ENCODE data around the gene AS3MT. TPM values are rescaled to one million over a fixed set of nuclear protein-coding genes. Genes with fewer than 3 reads are reported as not detected.
"Not testable (repeated sequence)": the region's sequence is repeated elsewhere in the genome, so short reads cannot be mapped to it uniquely, and the experiment has no call there.

The AS3MT gene
- total RNA-seq, 5 donors from 2014 or later (not counting 1 experiment from before 2014, with no cell fraction given), result 0.26 to 1.3 (median 0.50) TPM

DNA sequence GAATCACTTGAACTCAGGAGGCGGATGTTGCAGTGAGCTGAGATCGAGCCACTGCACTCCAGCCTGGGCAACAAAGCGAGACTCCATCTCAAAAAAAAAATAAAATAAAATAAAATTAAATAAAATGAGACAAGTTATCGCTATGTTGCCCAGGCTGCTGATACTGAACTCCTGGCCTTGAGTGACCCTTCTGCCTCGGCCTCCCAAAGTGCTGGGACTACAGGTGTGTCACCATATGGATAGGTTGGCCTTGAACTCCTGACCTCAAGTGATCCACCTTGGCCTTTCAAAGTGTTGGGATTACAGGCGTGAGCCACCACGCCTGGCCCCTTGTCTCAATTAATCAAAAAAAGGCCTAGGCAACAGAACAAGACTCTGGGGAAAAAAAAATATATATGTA lies 16.0 kb upstream of the AS3MT start:
- CTCF ChIA-PET; POLR2A ChIA-PET; ATAC-seq (replicated peaks in 1 of 4); H3K27me3 ChIP-seq (replicated peaks in 1 of 2; ENCODE audit: control insufficient read depth in 2 of 2, extremely low read depth in 1 of 2, insufficient read depth in 2 of 2, low read length in 1 of 2); H3K36me3 ChIP-seq (ENCODE audit: control insufficient read depth in 2 of 2, extremely low read depth in 1 of 2, insufficient read depth in 1 of 2, low read length in 1 of 2); H3K36me3 Mint-ChIP-seq; H3K4me3 ChIP-seq (ENCODE audit: control insufficient read depth in 1 of 2, extremely low read depth in 1 of 2, low read length in 1 of 2); H3K9me3 Mint-ChIP-seq; H3K9me3 ChIP-seq; H3K27ac ChIP-seq (ENCODE audit: low read length); H3K4me3 Mint-ChIP-seq; H3K27me3 Mint-ChIP-seq; DNase-seq; H3K4me1 ChIP-seq (ENCODE audit: control insufficient read depth in 1 of 2, extremely low read depth in 1 of 2, insufficient read depth in 2 of 2, low read length in 2 of 2); H3K27ac Mint-ChIP-seq: not testable (repeated sequence)
- WGBS (ENCODE audit: insufficient coverage), result 96% methylated on average over 2 of the region's 7 CpGs
- peaks cover 14 to 20% (median 18%) of the 10 kb centered on the region in 3 donors for H3K4me1 Mint-ChIP-seq

GRCh38 chr10:102855731-102856436 lies 13.4 kb upstream of the AS3MT start:
- H3K4me1 ChIP-seq (ENCODE audit: control insufficient read depth in 1 of 2, extremely low read depth in 1 of 2, insufficient read depth in 2 of 2, low read length in 2 of 2); H3K27ac ChIP-seq (ENCODE audit: low read length); POLR2A ChIA-PET; H3K9me3 ChIP-seq; H3K9me3 Mint-ChIP-seq; H3K27me3 ChIP-seq (replicated peaks in 1 of 2; ENCODE audit: control insufficient read depth in 2 of 2, extremely low read depth in 1 of 2, insufficient read depth in 2 of 2, low read length in 1 of 2); H3K4me3 Mint-ChIP-seq; DNase-seq; ATAC-seq (replicated peaks in 1 of 4); H3K27ac Mint-ChIP-seq; H3K4me3 ChIP-seq (ENCODE audit: control insufficient read depth in 1 of 2, extremely low read depth in 1 of 2, low read length in 1 of 2); H3K27me3 Mint-ChIP-seq: not testable (repeated sequence)
- 92% methylated on average over 6 of the region's 11 CpGs for WGBS (ENCODE audit: insufficient coverage)
- Mint-ChIP-seq H3K36me3 (peaks cover 11% of the 10 kb centered on the region), H3K4me1 (peaks cover 14 to 23% (median 20%) of the 10 kb centered on the region in 3 donors)
- CTCF ChIA-PET, result interaction anchor here in 1 of 2 donors (0.7 to 0.9 kb wide), 2 partner anchors 8 to 21 kb away, joined by 3 to 4 read pairs; no protein-coding TSS in a partner anchor
- H3K36me3 ChIP-seq (ENCODE audit: control insufficient read depth in 2 of 2, extremely low read depth in 1 of 2, insufficient read depth in 1 of 2, low read length in 1 of 2), result peaks cover 0 to 11% of the 10 kb centered on the region in 2 donors

- H3K9me3 ChIP-seq, result no peaks in the 10 kb centered on the region
- CTCF ChIA-PET, result interaction anchor here (0.6 to 0.7 kb wide), 2 partner anchors 22 to 27 kb away, joined by 3 read pairs; no protein-coding TSS in a partner anchor
- POLR2A ChIA-PET, result interaction anchor here in 1 of 2 donors (0.6 kb wide), 1 partner anchor 126 kb away, joined by 3 read pairs; no protein-coding TSS in a partner anchor
- H3K4me1 ChIP-seq (ENCODE audit: control insufficient read depth in 1 of 2, extremely low read depth in 1 of 2, insufficient read depth in 2 of 2, low read length in 2 of 2), result peaks cover 0 to 8% of the 10 kb centered on the region in 2 experiments
- Mint-ChIP-seq H3K9me3 (no peaks in the 10 kb centered on the region), H3K4me1 (peaks cover 14 to 23% (median 20%) of the 10 kb centered on the region in 3 donors), H3K36me3 (peaks cover 13% of the 10 kb centered on the region), H3K27ac (no peak overlapping the region), H3K4me3 (no peak overlapping the region), H3K27me3 (no peaks in the 10 kb centered on the region)
- no peak overlapping the region for H3K4me3 ChIP-seq (ENCODE audit: control insufficient read depth in 1 of 2, extremely low read depth in 1 of 2, low read length in 1 of 2)
- no peaks in the 10 kb centered on the region for H3K27me3 ChIP-seq (replicated peaks in 1 of 2; ENCODE audit: control insufficient read depth in 2 of 2, extremely low read depth in 1 of 2, insufficient read depth in 2 of 2, low read length in 1 of 2)
- no peak overlapping the region for H3K27ac ChIP-seq (ENCODE audit: low read length)
- ATAC-seq (replicated peaks in 1 of 4) (no peak), DNase-seq (no peak)
- WGBS (ENCODE audit: insufficient coverage), result no CpG with 5 or more reads among the region's 3 CpGs
- H3K36me3 ChIP-seq (ENCODE audit: control insufficient read depth in 2 of 2, extremely low read depth in 1 of 2, insufficient read depth in 1 of 2, low read length in 1 of 2), result peaks cover 0 to 14% of the 10 kb centered on the region in 2 donors
These were observed 12.4 kb upstream of the AS3MT start for GRCh38 chr10:102856758-102857424.

- WGBS (ENCODE audit: insufficient coverage), result 100% methylated on average over 2 of the region's 2 CpGs
- CTCF ChIA-PET, result no interaction called here
- H3K4me1 ChIP-seq (ENCODE audit: control insufficient read depth in 1 of 2, extremely low read depth in 1 of 2, insufficient read depth in 2 of 2, low read length in 2 of 2), result peaks cover 0 to 3% of the 10 kb centered on the region in 2 experiments
- ATAC-seq (replicated peaks in 1 of 4) (no peak), DNase-seq (no peak)
- Mint-ChIP-seq H3K27me3 (no peaks in the 10 kb centered on the region), H3K36me3 (peaks cover 29% of the 10 kb centered on the region), H3K4me1 (peaks cover 8 to 14% (median 13%) of the 10 kb centered on the region in 3 donors), H3K27ac (no peak overlapping the region), H3K4me3 (no peak overlapping the region), H3K9me3 (no peaks in the 10 kb centered on the region)
- H3K9me3 ChIP-seq, result no peaks in the 10 kb centered on the region
- no peaks in the 10 kb centered on the region for H3K27me3 ChIP-seq (replicated peaks in 1 of 2; ENCODE audit: control insufficient read depth in 2 of 2, extremely low read depth in 1 of 2, insufficient read depth in 2 of 2, low read length in 1 of 2)
- H3K27ac ChIP-seq (ENCODE audit: low read length), result no peak overlapping the region
- H3K36me3 ChIP-seq (ENCODE audit: control insufficient read depth in 2 of 2, extremely low read depth in 1 of 2, insufficient read depth in 1 of 2, low read length in 1 of 2), result peaks cover 4 to 27% of the 10 kb centered on the region in 2 donors
- no peak overlapping the region for H3K4me3 ChIP-seq (ENCODE audit: control insufficient read depth in 1 of 2, extremely low read depth in 1 of 2, low read length in 1 of 2)
- POLR2A ChIA-PET, result interaction anchor here in 1 of 2 donors (0.7 kb wide), 1 partner anchor 8 kb away, joined by 5 read pairs; no protein-coding TSS in a partner anchor
These were observed 9.4 kb upstream of the AS3MT start for GRCh38 chr10:102859911-102860310.

- Mint-ChIP-seq H3K27ac (no peak overlapping the region), H3K4me3 (no peak overlapping the region), H3K27me3 (peaks cover 0 to 2% of the 10 kb centered on the region in 2 donors), H3K36me3 (peaks cover 41% of the 10 kb centered on the region), H3K4me1 (peaks cover 0 to 5% (median under 1%) of the 10 kb centered on the region in 3 donors), H3K9me3 (no peaks in the 10 kb centered on the region)
- Histone ChIP-seq H3K4me1 (ENCODE audit: control insufficient read depth in 1 of 2, extremely low read depth in 1 of 2, insufficient read depth in 2 of 2, low read length in 2 of 2) (no peaks in the 10 kb centered on the region), H3K27ac (ENCODE audit: low read length) (no peak overlapping the region), H3K4me3 (ENCODE audit: control insufficient read depth in 1 of 2, extremely low read depth in 1 of 2, low read length in 1 of 2) (no peak overlapping the region), H3K9me3 (no peaks in the 10 kb centered on the region), H3K27me3 (replicated peaks in 1 of 2; ENCODE audit: control insufficient read depth in 2 of 2, extremely low read depth in 1 of 2, insufficient read depth in 2 of 2, low read length in 1 of 2) (no peaks in the 10 kb centered on the region), H3K36me3 (ENCODE audit: control insufficient read depth in 2 of 2, extremely low read depth in 1 of 2, insufficient read depth in 1 of 2, low read length in 1 of 2) (peaks cover 4 to 27% of the 10 kb centered on the region in 2 donors)
- DNase-seq, result no peak
- ChIA-PET POLR2A (no interaction called here), CTCF (interaction anchor here in 1 of 2 donors (0.7 to 1.2 kb wide), 2 partner anchors 8 to 1652 kb away, joined by 4 read pairs; no protein-coding TSS in a partner anchor)
- no CpG with 5 or more reads among the region's 2 CpGs for WGBS (ENCODE audit: insufficient coverage)
- ATAC-seq (replicated peaks in 1 of 4), result no peak
These were observed 5.6 kb upstream of the AS3MT start for GRCh38 chr10:102863660-102864059.

- peaks cover 4 to 11% of the 10 kb centered on the region in 2 experiments for H3K27me3 ChIP-seq (replicated peaks in 1 of 2; ENCODE audit: control insufficient read depth in 2 of 2, extremely low read depth in 1 of 2, insufficient read depth in 2 of 2, low read length in 1 of 2)
- no peak overlapping the region for H3K27ac ChIP-seq (ENCODE audit: low read length)
- no peak for ATAC-seq (replicated peaks in 1 of 4)
- POLR2A ChIA-PET, result no interaction called here
- Mint-ChIP-seq H3K4me1 (peaks cover 11 to 13% (median 13%) of the 10 kb centered on the region in 3 donors), H3K27ac (no peak overlapping the region), H3K9me3 (no peaks in the 10 kb centered on the region), H3K36me3 (peaks cover 34% of the 10 kb centered on the region), H3K4me3 (no peak overlapping the region), H3K27me3 (peaks cover 15 to 18% of the 10 kb centered on the region in 2 donors)
- DNase-seq, result no peak
- H3K4me1 ChIP-seq (ENCODE audit: control insufficient read depth in 1 of 2, extremely low read depth in 1 of 2, insufficient read depth in 2 of 2, low read length in 2 of 2), result peaks cover 0 to 10% of the 10 kb centered on the region in 2 experiments
- H3K9me3 ChIP-seq, result no peaks in the 10 kb centered on the region
- H3K36me3 ChIP-seq (ENCODE audit: control insufficient read depth in 2 of 2, extremely low read depth in 1 of 2, insufficient read depth in 1 of 2, low read length in 1 of 2), result peaks cover 4 to 19% of the 10 kb centered on the region in 2 donors
- no CpG with 5 or more reads among the region's 3 CpGs for WGBS (ENCODE audit: insufficient coverage)
- CTCF ChIA-PET, result no interaction called here
- H3K4me3 ChIP-seq (ENCODE audit: control insufficient read depth in 1 of 2, extremely low read depth in 1 of 2, low read length in 1 of 2), result no peak overlapping the region
These were observed 3.6 kb upstream of the AS3MT start for GRCh38 chr10:102865620-102866019.

Measured in T-cell (primary cell).